K562 (cell line): ENCODE results near the gene LRP10. TPM values are rescaled to one million over a fixed set of nuclear protein-coding genes. Genes with fewer than 3 reads are reported as not detected.

ENCODE experiments used
- AFF1 ChIP-seq, 2 experiments: fragments of 450-650 bp; IDR thresholded peaks; 2 replicates each; pipeline ENCODE4 v1.6.1; 2018; ENCODE audit warnings: mild to moderate bottlenecking in 2 of 2, low read depth in 1 of 2; ENCODE audit not compliant: partially characterized antibody in 2 of 2
- CBFA2T2 ChIP-seq: fragments of 450-650 bp; conservative IDR thresholded peaks from 2 replicates; pipeline ENCODE4 v1.6.1; 2017; ENCODE audit warnings: mild to moderate bottlenecking
- CBX3 ChIP-seq, 2 experiments: IDR thresholded peaks; 1 replicate in 1 of 2; 2 replicates in 1 of 2; pipeline ENCODE4 v1.6.1; 2012; ENCODE audit warnings: inconsistent platforms in 2 of 2, low read length in 2 of 2, borderline replicate concordance in 1 of 2, control low read depth in 1 of 2
- CHCHD3 ChIP-seq: fragments of 250-450 bp; sonication (Bioruptor Pico); IDR thresholded peaks from 2 replicates; pipeline ENCODE4 v2.1.2; 2022; ENCODE audit warnings: mild to moderate bottlenecking
- CREBBP ChIP-seq: IDR thresholded peaks from one replicate; pipeline ENCODE4 v1.6.1; 2012; ENCODE audit warnings: low read depth, mild to moderate bottlenecking, control low read depth, inconsistent platforms, low read length
- DPF2 ChIP-seq: fragments of 450-650 bp; IDR thresholded peaks from 2 replicates; pipeline ENCODE4 v1.6.1; 2016
- EGR1 ChIP-seq: fragments of 450-650 bp; conservative IDR thresholded peaks from 2 replicates; pipeline ENCODE4 v1.6.1; 2017; ENCODE audit warnings: mild to moderate bottlenecking
- HNRNPLL ChIP-seq: fragments of 200-400 bp; formaldehyde crosslinking; IDR thresholded peaks from 2 replicates; pipeline ENCODE4 v1.6.1; 2017; ENCODE audit warnings: low read length, low read depth, mild to moderate bottlenecking; ENCODE audit not compliant: poor library complexity, severe bottlenecking
- MEF2A ChIP-seq: IDR thresholded peaks from 2 replicates; pipeline ENCODE4 v1.6.1; 2011; ENCODE audit warnings: low read depth, mild to moderate bottlenecking, low read length, moderate library complexity; ENCODE audit not compliant: control insufficient read depth
- NCOR1 ChIP-seq: fragments of 450-650 bp; IDR thresholded peaks from 2 replicates; pipeline ENCODE4 v1.6.1; 2016; ENCODE audit warnings: mild to moderate bottlenecking, moderate library complexity
- RAD21 ChIP-seq, 2 experiments: fragments of 250-450 bp in 1 of 2; fragments of 450-650 bp in 1 of 2; sonication (Bioruptor Pico) in 1 of 2; formaldehyde crosslinking in 1 of 2; IDR thresholded peaks in 1 of 2; conservative IDR thresholded peaks in 1 of 2; 2 replicates each; pipeline versions ENCODE4 v1.4.0 to v1.8.0; 2020 to 2022; ENCODE audit warnings: mild to moderate bottlenecking in 2 of 2, moderate library complexity in 1 of 2
- RBBP5 ChIP-seq: fragments of 200-600 bp; sonication (generic); IDR thresholded peaks from 2 replicates; pipeline ENCODE4 v1.6.1; 2012; ENCODE audit warnings: borderline replicate concordance, mild to moderate bottlenecking, low read length, control low read depth, inconsistent platforms; ENCODE audit not compliant: insufficient read depth, poor library complexity, severe bottlenecking
- TAF1 ChIP-seq: IDR thresholded peaks from 2 replicates; pipeline ENCODE4 v1.6.1; 2011; ENCODE audit warnings: mild to moderate bottlenecking, low read length, moderate library complexity; ENCODE audit not compliant: insufficient read depth, control insufficient read depth, severe bottlenecking; ENCODE audit errors: extremely low read depth
- ZNF507 ChIP-seq: conservative IDR thresholded peaks from 2 replicates; pipeline ENCODE4 v1.6.1; 2017; ENCODE audit warnings: missing genetic modification characterization, missing compliant biosample characterization
- polyA plus RNA-seq, 8 experiments: library from polyadenylated mRNA; depleted of rRNA in 4 of 8; stranded (reverse) in 5 of 8; unstranded in 3 of 8; fragments of >200 nt; fragmentation: Nextera tagmentation in 2 of 8; fragmentation: Illumina TruSeq in 1 of 8; extraction: Ambion mirVana in 2 of 8; extraction: Trizol in 1 of 8; gene quantifications; 2 replicates each; pipeline versions ENCODE4 v1.2.1 to v1.2.3, GENCODE V29; 2011 to 2014; ENCODE audit warnings: inconsistent platforms in 1 of 8, missing spikeins in 1 of 8
- total RNA-seq, 7 experiments: library from RNA; depleted of rRNA in 6 of 7; stranded (reverse); fragments of >200 nt in 6 of 7; fragmentation: Illumina TruSeq in 2 of 7; extraction: Trizol in 2 of 7; gene quantifications; 2 replicates each; pipeline versions ENCODE4 v1.2.1 to v1.2.3, GENCODE V29; 2011 to 2021; ENCODE audit warnings: low replicate concordance in 1 of 7
- TF ChIP-seq, protein P1 (sequence below), 2 experiments: fragments of 450-650 bp; conservative IDR thresholded peaks; 2 replicates each; pipeline ENCODE4 v1.6.1; 2017; ENCODE audit warnings: mild to moderate bottlenecking in 2 of 2, moderate library complexity in 2 of 2
- TF ChIP-seq, protein P2 (sequence below): fragments of 250-450 bp; sonication (Bioruptor Pico); IDR thresholded peaks from 2 replicates; pipeline ENCODE4 v1.5.0; 2021

LRP10 gene
- total and polyA plus RNA-seq, 9 of the 15 experiments (the other 6 are each of a cell fraction or from before 2014, with no cell fraction given) = 1.3 to 45.5 (median 10.9) TPM

DNA sequence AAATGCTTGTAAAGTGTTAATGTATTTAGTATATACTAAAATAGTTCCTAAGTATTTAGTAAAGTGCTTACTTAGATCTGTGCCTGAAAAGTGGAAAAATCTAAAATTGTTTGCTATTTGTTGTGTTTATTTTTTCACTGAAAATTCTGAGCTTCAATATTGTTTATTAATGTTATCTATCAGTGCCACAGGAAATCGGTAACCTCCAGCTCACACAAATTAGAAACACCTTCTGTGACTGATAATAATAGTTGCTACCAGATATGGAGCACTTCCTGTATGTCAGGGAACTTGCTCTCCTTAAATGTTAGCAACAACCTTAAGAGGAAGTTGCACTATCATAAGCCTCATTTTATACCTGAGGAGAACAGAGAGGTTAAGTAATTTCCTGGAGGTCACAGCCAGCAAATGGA is 723 bp upstream of the LRP10 start (continued):
- TF ChIP-seq AFF1 (IDR thresholded peaks at IDR 0.05; ENCODE audit: low read depth in 1 of 2, partially characterized antibody in 2 of 2) (no peak), TAF1 (no peak), NCOR1 (peak; percentile 62), RBBP5 (no peak), ZNF507 (tag) (no peak), CBX3 (IDR thresholded peaks at IDR 0.05; ENCODE audit: borderline replicate concordance in 1 of 2, low read length in 2 of 2) (no peak), EGR1 (no peak), HNRNPLL (no peak), RAD21 (CRISPR knock-in tag; conservative IDR thresholded peaks at IDR 0.05 in 1 of 2, IDR thresholded peaks at IDR 0.05 in 1 of 2) (no peak), CREBBP (no peak), MEF2A (0 out of 2 replicates have a peak, but pooled peaks have one; percentile 7), CBFA2T2 (peak; percentile 53), CHCHD3 (CRISPR knock-in tag) (no peak), DPF2 (0 out of 2 replicates have a peak, but pooled peaks have one; percentile 60)
- TF ChIP-seq, protein P1, sequence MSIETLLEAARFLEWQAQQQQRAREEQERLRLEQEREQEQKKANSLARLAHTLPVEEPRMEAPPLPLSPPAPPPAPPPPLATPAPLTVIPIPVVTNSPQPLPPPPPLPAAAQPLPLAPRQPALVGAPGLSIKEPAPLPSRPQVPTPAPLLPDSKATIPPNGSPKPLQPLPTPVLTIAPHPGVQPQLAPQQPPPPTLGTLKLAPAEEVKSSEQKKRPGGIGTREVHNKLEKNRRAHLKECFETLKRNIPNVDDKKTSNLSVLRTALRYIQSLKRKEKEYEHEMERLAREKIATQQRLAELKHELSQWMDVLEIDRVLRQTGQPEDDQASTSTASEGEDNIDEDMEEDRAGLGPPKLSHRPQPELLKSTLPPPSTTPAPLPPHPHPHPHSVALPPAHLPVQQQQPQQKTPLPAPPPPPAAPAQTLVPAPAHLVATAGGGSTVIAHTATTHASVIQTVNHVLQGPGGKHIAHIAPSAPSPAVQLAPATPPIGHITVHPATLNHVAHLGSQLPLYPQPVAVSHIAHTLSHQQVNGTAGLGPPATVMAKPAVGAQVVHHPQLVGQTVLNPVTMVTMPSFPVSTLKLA (conservative IDR thresholded peaks at IDR 0.05) = 0 out of 4 replicates have a peak, but pooled peaks of 1 of the 2 experiments have one; percentile 47
- TF ChIP-seq, protein P2, sequence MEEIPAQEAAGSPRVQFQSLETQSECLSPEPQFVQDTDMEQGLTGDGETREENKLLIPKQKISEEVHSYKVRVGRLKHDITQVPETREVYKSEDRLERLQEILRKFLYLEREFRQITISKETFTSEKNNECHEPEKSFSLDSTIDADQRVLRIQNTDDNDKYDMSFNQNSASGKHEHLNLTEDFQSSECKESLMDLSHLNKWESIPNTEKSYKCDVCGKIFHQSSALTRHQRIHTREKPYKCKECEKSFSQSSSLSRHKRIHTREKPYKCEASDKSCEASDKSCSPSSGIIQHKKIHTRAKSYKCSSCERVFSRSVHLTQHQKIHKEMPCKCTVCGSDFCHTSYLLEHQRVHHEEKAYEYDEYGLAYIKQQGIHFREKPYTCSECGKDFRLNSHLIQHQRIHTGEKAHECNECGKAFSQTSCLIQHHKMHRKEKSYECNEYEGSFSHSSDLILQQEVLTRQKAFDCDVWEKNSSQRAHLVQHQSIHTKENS (CRISPR knock-in tag) = no peak
